ENCODE data around the gene FHOD3.

- TF ChIP-seq THAP9 (CRISPR knock-in tag; IDR thresholded peaks at IDR 0.05; ENCODE audit: borderline replicate concordance) (no peak), ZBTB1 (CRISPR knock-in tag; IDR thresholded peaks at IDR 0.05; ENCODE audit: borderline replicate concordance) (no peak), ZNF747 (CRISPR knock-in tag; IDR thresholded peaks at IDR 0.05; ENCODE audit: borderline replicate concordance) (no peak), YY1 (IDR thresholded peaks at IDR 0.05; ENCODE audit: insufficient read depth, insufficient replicate concordance, low read depth, low read length) (no peak)
Observed at GRCh38 chr18:36798738-36799473, 501.4 kb downstream of the FHOD3 start.

All from HepG2 (cell line).